Measurements from ENCODE around the gene ZNF512. TPM values are rescaled to one million over a fixed set of nuclear protein-coding genes. Genes with fewer than 3 reads are reported as not detected.

Gene ZNF512, protein sequence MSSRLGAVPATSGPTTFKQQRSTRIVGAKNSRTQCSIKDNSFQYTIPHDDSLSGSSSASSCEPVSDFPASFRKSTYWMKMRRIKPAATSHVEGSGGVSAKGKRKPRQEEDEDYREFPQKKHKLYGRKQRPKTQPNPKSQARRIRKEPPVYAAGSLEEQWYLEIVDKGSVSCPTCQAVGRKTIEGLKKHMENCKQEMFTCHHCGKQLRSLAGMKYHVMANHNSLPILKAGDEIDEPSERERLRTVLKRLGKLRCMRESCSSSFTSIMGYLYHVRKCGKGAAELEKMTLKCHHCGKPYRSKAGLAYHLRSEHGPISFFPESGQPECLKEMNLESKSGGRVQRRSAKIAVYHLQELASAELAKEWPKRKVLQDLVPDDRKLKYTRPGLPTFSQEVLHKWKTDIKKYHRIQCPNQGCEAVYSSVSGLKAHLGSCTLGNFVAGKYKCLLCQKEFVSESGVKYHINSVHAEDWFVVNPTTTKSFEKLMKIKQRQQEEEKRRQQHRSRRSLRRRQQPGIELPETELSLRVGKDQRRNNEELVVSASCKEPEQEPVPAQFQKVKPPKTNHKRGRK
- 11.2 and 26.9 TPM in 2 replicates for total RNA-seq

DNA sequence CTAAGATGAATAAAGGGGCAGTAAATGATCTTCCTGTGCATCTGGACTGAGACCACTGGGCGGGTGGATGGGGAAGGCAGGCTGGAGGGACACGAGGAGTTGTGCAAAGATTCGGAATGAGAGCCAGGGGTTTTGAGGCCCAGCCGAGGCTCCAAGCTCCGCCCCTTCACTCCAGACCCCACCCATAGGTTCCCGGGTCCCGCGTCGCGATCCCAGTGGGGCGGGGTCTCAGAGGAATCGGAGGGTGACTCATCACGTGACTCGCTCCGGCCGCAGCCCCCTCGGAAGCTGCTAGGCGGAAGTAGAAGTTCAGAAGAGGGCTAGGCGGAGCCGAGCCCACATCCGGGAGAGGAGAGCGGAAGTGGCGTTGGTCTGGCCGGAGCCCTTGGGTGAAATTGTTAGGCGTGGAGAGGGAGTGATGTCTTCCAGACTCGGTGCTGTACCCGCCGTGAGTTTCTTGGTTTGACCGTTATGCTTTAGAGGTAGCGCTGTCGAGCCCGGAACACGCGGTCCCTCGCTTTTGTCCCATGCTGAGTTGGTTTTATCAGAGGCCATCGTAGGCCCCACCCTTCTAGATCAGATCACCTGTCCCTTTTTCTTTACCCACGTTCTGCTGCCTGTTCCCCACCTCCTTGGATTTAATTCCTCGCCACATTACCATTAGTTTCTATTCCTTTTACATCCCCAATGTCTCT lies at the start of gene ZNF512:
ZNF512 (plus strand) TSS at position 348 of the 695 bp plus-strand sequence; CDS start at position 419, 71 bp downstream.

DNA sequence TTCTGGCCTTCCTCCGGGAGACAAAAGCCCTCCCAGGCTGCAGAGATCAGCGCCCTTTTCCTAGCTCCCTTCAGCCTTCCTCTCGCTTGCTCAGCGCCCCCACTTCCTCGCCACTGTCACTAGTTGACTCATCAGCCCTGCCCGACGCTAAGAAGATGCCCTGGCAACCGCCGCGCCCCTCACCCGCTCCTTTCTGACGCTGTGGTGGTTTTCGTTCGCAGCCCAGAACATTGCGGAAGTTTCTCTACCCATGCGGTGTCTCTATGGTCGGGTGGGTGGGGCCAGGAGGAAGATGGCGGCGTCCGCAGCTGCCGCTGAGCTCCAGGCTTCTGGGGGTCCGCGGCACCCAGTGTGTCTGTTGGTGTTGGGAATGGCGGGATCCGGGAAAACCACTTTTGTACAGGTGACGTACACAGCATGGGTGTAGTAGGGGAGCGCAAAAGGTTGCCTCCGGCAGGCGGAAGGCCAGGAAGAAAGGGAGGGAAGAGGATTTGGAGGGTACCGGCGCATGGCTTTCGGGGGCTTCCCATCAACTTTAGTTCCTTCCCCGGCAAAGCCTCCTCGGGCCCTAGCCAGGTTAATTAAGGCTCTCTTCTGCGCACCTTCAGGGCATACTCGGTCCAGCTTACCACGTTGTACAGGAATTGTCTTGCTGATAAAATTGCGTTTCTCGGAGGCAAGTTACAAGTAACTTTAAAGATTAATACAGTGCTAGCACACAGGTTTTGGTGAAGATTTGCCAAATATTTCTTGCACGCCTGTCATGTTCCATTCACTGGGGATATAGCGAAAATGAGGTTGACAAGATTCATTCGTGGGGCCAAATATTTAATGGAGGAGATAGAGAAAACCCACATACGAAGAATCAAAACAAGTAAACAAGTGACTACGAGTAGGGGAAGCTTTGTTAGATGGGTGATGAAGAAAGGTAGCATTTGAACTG lies 46.2 kb downstream of the ZNF512 start, which contains the start of the genes CCDC121 and GPN1:
CCDC121 (minus strand) TSS at position 246 of the 943 bp plus-strand sequence. CDS start 1,213 bp downstream, outside the sequence.
GPN1 (plus strand) TSS at position 284 of the 943 bp plus-strand sequence; CDS start at position 293, 9 bp downstream.

DNA sequence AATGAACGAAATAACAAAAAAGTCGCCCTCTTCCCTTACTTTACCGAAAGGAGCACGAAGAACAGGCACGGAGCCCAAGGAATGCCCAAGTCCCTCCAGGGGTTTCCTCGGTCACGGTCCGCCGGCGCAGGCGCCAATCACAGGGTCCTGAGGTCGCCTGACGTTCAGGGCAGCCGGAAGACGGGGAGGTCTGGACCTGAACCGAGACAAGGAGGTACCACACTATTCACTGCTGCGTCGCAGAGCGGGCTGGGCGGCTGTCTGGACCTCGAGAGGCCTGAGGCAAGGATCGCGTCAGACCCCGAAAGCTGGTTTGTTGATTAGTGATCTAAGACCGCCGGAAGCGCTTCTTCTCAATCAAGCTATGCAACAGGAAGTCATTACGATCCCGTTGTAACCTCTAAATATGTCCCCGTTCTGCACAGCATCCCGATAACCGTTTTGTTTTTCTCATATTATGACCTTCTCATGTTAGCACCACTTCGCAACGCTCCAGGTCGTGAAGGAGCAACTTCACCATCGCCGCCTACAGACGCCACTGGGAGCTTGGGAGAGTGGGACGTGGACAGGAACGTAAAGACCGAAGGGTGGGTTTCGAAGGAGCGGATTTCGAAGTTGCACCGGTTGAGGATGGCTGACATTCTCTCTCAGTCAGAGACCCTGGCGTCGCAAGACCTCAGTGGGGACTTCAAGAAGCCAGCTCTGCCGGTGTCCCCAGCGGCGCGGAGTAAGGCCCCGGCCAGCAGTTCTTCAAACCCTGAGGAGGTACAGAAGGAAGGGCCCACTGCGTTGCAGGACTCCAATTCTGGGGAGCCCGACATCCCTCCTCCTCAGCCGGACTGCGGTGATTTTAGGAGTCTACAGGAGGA lies 80.7 kb downstream of the ZNF512 start, which contains the start of the genes SLC4A1AP and SUPT7L:
SLC4A1AP (plus strand) TSS at position 605 of the 869 bp plus-strand sequence; CDS start at position 631, 26 bp downstream.
SUPT7L (minus strand) TSS at position 330 of the 869 bp plus-strand sequence. CDS start 1,422 bp downstream, outside the sequence.

Other genes with a start within 250 kb of the ZNF512 start
- gene GTF3C2, start 226.3 kb upstream of the ZNF512 start, total RNA-seq, result 18.3 and 38.1 TPM in 2 replicates
- gene EIF2B4, start 212.7 kb upstream of the ZNF512 start, total RNA-seq, result 22.7 and 28.9 TPM in 2 replicates
- 99.7 and 119 TPM in 2 replicates for gene SNX17, start 212.4 kb upstream of the ZNF512 start, total RNA-seq
- 5.2 and 9.3 TPM in 2 replicates for gene ZNF513, start 202.3 kb upstream of the ZNF512 start, total RNA-seq
- gene PPM1G, start 173.5 kb upstream of the ZNF512 start, total RNA-seq, result 113 and 147 TPM in 2 replicates
- gene NRBP1, start 154.4 kb upstream of the ZNF512 start, total RNA-seq, result 87.1 and 120 TPM in 2 replicates
- gene KRTCAP3, start 140.7 kb upstream of the ZNF512 start, total RNA-seq, result 0.44 and 0.49 TPM in 2 replicates
- 12.0 and 20.0 TPM in 2 replicates for gene IFT172, start 93.3 kb upstream of the ZNF512 start, total RNA-seq
- gene FNDC4, start 87.8 kb upstream of the ZNF512 start, total RNA-seq, result 11.6 and 14.6 TPM in 2 replicates
- under 0.01 and 0.19 TPM in 2 replicates for gene GCKR, start 86.2 kb upstream of the ZNF512 start, total RNA-seq
- gene CCDC121, start 46.0 kb downstream of the ZNF512 start, total RNA-seq, result 1.8 and 2.6 TPM in 2 replicates
- 30.9 and 43.2 TPM in 2 replicates for gene GPN1, start 46.0 kb downstream of the ZNF512 start, total RNA-seq
- 9.9 and 20.3 TPM in 2 replicates for gene SUPT7L, start 80.6 kb downstream of the ZNF512 start, total RNA-seq
- gene SLC4A1AP, start 80.8 kb downstream of the ZNF512 start, total RNA-seq, result 19.9 and 25.7 TPM in 2 replicates
- 73.1 and 73.8 TPM in 2 replicates for gene MRPL33, start 188.7 kb downstream of the ZNF512 start, total RNA-seq

All from bladder microvascular endothelial cell (primary cell).